CD4-positive, alpha-beta T cell treated with Interleukin-1 beta for 1 hour (primary cell): ENCODE data around the gene HOXC11.

Experiments
- DNase-seq, 2 donors: peaks; one replicate each; pipeline ENCODE4 v3.0.0-alpha.2; 2020 to 2022

Gene HOXC11

GRCh38 chr12:53975064-53975471 lies 2.1 kb downstream of the HOXC11 start:
- DNase-seq = no peak

DNA sequence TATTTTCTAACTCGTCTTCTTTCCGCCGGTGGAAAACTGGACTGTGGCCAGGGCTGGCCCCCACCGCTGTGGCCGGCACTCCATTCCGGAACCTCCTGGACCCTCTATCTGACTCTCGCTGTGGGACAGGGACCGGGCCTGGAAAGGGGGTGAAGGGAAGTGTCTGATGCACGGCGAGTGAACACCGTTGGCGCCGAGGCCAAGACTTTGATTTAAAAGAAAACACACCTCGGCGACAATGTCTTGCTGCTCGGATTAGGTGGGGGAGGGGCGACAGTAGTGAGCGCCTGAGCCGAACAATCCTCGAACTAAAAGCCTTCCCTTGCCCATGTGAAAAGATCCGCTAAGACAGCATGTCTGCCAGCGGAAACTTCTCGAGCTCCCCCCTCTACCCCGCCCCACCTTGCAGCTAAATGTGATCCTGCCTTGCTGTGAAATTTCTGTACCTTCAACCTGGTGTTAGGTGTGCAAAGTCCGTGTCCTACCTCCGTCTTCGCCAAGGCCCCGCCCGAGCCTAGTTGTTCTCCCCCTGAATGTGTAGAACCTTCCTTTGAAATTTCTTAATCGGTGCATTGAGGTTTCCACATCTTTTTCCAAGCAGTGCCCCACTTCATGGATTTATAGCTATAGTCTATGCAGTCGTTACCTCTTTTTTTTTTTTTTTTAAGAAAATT lies 2.7 kb downstream of the HOXC11 start:
- no peak for DNase-seq

GRCh38 chr12:53976172-53976822 lies 3.4 kb downstream of the HOXC11 start:
- DNase-seq = no peak

GRCh38 chr12:53976823-53977595 lies 4.1 kb downstream of the HOXC11 start:
- no peak for DNase-seq

DNA sequence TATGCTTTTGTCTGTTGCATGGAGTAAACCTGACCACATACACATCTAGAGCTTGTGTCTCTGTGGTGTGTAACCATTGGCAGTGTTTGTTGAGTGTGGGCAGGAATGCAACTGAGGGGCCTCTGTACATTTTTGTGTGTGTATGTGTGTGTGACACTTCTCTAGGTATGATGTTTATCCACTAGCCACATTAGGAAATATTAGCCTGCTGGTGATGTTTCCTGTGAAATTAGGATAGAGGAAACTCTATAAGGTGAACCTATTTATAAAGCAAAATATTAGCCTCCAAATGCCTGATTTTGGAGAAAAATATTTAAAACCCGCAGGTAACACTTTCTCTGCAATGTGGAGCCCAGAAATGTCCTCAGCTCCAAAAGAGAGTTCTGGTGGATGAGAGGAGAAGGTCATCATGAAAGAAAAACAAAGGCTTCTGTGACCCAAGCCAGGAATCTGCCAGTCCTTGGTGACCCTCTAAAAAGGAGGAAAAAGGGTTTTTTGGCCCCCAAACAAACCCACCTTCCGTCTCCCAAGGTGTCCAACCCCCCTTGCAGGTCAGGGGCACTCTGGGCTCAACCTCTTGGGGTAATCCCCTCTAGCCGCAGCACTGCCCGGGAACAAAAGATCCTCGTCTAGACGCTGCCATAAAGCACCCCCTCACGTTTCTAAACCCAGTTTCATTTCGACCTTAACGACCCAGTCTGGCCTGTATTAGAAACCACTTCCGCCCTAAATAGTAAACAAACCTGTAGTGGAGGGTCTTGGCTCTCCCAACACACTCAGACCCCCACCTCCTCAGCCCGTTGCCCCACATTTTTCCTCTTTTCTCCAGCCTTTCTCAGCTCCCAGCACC lies 4.9 kb downstream of the HOXC11 start:
- DNase-seq = no peak

DNA sequence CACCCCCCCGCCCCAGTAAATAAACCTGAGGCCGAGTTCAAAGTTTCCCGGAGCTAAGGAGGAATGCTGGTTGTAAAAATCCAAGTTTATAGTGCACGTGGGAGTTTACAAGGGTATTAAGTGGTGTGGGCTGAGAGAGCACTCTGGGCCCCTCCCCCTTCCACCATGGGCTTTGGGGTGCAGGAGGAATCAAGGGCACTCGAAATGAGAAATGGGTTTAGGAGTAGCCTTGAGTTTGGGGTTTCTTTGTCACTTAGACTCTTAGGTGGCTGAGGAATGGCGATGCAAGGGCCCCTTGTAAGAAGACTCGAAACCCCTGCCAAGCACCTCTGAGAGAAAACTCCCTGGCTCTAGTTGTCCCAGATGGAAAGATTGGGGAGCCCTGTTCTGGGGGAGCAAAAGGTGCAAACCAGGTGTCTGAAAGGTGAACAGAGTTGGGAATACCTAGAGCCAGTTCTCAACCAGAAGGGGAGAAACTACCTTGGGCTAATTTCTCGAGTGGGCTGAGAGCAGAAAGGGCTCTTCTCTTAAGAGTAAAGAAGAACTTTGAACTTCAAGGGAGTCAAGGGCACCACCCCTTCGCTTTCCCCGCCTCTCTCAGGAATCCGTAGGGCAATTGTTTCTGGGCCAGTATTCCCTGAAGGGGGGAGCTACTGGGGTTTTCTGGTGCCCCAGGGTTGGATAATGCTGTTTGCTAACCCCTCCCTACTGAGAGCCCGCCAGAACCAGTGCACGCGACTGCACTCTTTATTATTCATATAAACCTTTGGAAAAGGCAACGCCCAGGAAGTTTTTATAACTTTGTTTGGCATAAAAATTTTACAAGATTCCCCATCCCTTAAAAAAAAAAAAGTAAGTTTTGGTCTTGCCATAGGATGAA lies 5.8 kb downstream of the HOXC11 start:
- DNase-seq = no peak

GRCh38 chr12:53980104-53980801 lies 7.3 kb downstream of the HOXC11 start:
- no peak for DNase-seq

- DNase-seq = no peak
Observed at GRCh38 chr12:53980802-53981496, 8.0 kb downstream of the HOXC11 start.

DNA sequence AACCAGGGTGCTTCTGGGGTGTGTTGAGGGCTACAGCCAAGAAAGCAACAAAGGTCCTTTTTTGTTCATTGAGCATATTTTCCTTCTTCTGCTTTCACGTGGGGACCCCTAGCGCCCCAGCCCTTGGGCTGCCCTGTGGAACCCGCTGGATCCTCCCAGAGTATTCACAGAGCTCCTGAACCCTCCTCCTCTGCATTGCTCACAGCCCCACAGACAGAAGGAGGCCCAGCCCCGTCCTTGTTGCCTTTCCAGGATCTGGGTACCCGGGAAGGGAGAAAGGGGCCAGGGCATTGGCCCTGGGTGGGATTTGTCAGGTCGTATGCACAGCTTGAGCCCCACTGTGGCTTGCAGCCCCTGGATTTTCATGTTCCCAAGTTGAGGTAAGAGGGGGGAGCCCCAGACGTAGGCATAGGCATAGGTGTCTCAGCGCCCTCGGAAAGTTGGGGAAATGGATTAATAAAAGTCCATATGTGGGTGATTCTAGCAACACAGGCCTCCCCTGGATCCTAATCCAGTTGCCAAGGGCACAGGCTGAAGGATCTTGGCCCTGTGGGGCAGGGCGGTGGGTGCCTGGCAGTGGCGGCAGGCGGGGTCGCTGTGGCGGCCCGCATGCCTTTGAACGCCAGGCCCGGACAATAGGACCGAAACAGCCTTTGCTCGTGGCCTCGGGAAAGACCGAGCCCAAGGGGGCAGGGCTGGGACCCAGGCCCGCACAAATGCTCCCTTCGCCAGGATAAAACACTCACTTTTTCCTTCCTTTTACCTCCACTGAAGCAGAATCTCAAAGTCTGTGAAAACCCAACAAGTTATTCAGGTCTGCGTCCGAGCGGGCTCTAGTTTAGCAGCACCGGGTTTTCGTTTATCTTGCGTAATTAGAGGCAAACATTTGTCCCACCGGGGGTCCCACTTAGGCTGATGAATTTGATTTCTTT lies 9.0 kb downstream of the HOXC11 start:
- DNase-seq = no peak

DNA sequence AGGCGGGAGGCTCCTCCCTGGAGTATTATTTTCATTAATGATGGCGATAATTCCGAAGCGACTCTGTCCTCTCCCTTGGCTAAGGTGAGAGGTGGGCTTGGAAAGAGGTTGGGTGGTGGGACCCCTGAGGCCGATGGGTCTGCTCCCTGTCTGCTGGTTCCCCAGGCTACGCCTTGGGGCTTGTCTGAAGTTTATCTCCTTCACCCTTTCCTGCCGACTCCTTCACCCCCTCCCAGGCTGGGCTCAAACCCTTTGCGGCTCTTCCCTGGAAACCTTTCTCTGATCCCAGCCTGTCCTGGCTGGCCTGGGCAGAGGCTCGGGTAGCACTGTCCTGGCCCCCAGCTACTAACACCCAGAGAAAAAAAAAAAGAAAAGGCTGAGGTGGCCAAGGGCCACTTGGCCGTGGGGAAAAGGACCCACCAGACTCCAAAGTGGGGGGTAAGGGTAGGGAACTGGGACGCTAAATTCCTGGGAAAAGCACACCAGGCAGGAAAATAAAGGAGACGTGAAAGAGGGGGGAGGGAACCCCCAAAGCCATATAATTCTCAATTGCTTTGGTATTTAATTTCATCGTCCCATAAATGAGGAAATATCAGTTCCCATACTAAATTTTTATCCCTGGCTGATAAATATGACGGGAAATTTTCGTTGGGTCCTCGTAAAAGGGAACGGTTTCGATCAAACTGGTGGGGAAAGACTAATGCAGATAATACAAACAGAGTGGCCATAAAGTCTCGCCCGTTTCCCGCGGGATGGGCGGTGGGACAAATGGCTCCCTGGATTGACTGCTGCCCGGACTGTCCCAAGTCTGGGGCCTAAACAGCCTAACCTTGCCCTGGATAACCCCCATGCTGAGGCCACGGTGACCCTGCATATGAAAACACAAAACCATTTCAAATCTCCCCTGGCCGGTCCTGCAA lies 10.0 kb downstream of the HOXC11 start:
- DNase-seq = no peak

GRCh38 chr12:53983568-53983949 lies 10.6 kb downstream of the HOXC11 start:
- no peak for DNase-seq

- no peak for DNase-seq
Observed at GRCh38 chr12:53983950-53984572, 11.1 kb downstream of the HOXC11 start.

- peak; percentile 71 to 80 for DNase-seq
Observed at GRCh38 chr12:53984901-53985691, 12.2 kb downstream of the HOXC11 start, which contains the start of gene HOXC10. HOXC10 (plus strand) TSS chr12:53985146; CDS start chr12:53985260, 114 bp downstream.

GRCh38 chr12:53985692-53985993 lies 12.7 kb downstream of the HOXC11 start:
- no peak for DNase-seq

DNA sequence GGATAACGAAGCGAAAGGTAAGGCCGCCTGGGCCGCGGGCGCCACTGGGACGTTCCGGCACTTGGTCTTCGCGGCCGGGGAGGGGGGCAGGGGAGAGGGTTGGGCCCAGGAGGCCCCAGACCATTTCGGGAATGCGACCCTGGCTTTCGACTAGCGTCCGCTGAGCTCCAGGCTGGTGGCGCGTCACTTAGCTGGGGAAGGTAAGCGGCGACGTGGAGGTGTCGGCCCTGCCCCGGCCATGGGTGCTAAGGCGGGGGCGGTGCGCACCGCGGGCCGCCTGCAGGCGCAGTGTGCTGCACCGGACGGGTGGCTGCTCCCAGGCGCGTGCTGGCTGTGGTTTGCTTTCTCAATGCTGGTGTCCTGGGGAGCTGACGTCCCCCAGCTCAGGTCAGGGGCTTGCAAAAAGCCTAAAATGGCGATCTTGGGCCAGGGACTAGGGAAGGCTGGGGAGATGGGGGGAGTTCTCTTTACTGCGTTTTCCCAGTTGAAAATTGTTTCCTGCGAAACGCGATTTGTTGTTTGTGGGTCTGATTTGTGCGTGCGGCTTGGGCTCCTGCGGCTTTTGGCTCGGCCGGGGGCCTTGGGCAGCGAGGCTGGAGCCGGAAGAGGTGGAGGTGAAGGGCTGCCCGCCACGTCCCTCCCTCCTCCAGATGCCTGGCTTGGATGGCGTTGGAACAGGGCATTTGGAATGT lies 13.2 kb downstream of the HOXC11 start:
- no peak for DNase-seq

DNA sequence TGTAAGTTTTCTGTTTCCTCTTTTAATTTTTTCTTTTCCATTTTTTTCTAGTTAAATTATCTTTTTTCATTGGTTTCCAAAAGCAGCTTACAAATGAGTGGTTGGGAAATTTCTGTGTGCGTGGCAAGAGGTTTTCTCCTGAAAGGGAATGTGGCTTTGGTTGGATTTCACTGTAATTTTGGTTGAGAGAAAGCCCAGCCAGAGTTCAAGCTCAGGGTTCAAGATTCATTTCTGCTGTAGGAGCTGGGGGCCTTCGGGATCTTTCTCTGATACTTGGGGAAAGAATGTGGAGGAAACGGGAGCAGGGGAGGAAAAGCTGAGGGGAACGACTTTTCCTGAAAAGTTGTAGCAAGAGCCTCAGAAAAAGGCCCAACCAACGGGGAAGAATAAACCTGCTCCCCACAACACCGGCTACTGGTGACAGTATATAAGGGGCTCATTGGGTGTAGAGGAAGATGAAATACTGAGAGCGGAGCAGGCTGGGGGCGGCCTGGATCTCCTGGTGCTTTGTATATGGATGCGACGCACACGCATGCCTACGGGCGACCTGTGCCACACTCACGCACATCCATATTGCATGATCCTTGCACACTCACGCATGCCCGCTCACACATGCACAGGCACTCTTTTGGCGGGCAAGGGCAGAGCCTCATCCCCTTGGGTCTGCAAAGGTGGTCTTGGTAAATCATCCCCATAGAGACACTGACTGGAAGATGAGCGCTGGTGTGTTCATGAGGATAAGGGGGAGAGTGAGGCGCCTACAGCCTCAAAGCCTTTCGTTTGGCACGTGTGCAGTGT lies 14.0 kb downstream of the HOXC11 start:
- DNase-seq = no peak
